Retina (tissue), 1 donor: Measurements from ENCODE around the gene IL1F10.
"Not testable (repeated sequence)": the region's sequence is repeated elsewhere in the genome, so short reads cannot be mapped to it uniquely, and the experiment has no call there.

Experiments
- DNase-seq: peaks from one replicate; pipeline ENCODE4 v3.0.0-alpha.2; 2016

Gene IL1F10

DNA sequence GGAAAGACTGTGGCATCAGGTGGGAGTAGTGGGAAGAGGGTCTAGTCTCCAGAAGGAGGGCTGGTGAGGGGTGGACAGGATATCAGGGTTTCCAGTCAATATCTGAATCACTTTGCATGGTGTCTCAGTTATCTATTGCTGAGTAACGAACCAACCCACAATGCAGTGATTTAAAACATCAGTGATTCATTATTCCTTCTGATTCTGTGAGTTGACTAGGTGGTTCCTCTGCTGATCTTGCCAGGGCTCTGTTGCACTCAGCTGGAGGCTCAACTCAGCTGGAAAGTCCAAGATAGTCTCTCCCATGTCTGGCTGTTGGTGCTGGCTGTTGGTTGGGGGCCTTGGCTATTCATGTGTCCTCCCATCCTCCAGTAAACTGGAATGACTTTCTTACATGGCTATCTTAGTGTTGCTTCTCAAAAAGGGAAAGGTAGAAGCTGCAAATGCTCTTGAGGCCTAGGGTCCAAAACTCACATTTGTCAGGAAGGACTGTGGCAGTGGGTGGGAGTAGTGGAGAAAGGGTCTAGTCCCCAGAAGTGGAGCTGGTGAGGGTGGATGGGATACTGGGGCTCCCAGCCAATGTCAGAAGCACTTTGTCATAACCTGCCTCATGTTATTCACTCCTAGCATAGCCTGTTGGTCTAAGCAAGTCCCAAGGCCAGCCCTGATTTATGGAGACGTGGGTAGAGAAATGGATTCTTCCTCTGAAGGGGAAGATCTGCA lies 13.9 kb downstream of the IL1F10 start:
- DNase-seq, result no peak

DNA sequence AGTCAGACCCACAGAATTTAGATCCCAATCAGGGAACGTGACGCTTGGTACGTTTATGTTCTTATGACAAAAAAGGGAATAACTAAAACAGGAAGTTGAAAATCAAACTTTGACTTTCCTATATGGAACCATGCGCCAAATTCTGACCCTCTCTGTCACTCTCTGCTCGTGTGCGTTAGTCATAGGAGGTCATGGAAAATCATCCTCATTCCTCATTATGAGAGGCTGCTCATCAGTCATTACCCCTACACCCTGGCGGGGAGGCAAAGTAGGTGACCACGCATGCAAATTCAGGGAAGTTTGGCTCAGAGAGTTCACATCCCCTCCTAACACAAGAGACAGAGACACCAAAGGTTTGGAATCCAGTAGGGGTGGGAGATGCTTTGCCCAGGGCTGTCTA lies 15.5 kb downstream of the IL1F10 start:
- no peak for DNase-seq

- no peak for DNase-seq
Measured at GRCh38 chr2:113084249-113085000, 16.7 kb downstream of the IL1F10 start.

- DNase-seq, result no peak
Measured at GRCh38 chr2:113085542-113085941, 17.8 kb downstream of the IL1F10 start.

GRCh38 chr2:113088213-113088992 lies 20.6 kb downstream of the IL1F10 start:
- DNase-seq, result no peak

DNA sequence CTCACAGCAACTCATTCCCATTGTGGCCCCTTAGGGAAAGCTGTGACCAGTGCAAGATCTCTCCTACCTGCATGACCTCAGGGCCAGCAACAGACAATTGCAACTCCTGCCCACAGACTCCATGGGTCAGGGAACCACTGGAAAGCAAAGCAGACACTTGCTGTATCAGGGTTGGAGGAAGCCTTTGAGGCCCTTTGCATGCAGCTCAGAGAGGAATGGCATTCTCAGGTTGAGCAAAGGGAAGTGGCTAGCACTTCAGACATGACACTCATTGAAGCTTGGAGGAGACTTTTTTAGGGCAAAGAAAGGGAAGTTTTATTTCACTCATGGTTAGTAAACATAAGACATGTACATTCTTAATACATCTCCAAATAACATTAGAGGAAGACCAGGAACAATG lies 22.1 kb downstream of the IL1F10 start:
- no peak for DNase-seq

DNA sequence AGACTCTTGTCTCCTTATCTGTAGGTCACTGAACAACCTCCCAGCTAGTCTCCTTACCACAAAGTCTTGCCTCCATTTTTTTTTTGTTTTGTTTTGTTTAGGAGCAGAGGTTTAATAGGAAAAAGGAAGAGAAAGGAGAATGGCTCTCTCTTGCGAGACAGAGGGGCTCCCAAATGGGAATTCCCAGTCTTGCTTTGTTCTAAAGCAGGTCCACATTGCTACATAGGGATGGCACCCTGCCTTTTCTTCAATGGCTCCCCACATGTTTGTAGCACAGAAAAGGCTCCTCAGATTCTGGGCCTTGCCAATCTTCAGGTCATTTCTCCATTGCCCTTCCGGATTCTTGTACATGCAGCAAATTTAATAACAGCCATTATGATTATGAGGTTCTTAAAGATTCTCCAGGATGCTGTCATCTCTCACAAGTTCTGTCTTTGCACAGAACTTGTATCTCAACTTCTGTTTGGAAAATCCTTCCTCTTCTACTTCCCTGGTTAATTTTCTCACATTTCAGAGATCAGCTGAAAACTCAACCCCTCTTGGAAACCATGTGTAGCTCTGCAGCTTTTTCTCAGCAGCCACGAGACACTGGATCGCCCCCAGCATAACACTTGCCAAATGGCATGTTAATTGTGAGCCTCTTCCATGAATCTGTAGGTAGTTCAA lies 23.6 kb downstream of the IL1F10 start:
- no peak for DNase-seq

GRCh38 chr2:113092864-113093612 lies 25.3 kb downstream of the IL1F10 start:
- DNase-seq, result no peak

GRCh38 chr2:113093613-113093977 lies 25.8 kb downstream of the IL1F10 start:
- DNase-seq, result no peak

GRCh38 chr2:113096306-113096705 lies 28.5 kb downstream of the IL1F10 start:
- DNase-seq, result not testable (repeated sequence)

DNA sequence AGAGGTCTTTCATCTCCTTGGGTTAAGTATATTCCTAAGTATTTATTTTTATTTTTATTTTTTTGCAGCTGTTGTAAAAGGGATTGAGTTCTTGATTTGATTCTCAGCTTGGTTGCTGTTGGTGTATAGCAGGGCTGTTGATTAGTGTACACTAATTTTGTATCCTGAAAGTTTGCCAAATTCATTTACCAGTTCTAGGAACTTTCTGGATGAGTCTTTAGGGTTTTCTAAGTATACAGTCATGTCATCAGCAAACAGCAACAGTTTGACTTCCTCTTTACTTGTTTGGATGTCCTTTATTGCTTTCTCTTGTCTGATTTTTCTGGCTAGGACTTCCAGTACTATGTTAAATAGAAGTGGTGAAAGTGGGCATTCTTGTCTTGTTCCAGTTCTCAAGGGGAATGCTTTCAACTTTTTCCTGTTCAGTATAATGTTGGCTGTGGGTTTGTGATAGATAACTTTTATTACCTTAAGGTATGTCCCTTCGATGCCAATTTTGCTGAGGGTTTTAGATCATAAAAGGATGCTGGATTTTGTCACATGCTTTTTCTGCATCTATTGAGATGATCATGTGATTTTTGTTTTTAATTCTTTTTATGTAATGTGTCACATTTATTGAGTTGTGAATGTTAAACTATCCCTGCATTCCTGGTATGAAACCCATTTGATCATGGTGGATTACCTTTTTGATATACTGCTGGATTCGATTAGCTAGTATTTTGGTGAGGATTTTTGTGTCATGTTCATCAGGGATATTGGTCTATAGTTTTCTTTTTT lies 29.3 kb downstream of the IL1F10 start:
- DNase-seq, result not testable (repeated sequence)

GRCh38 chr2:113098041-113098440 lies 30.3 kb downstream of the IL1F10 start:
- DNase-seq, result no peak

- DNase-seq, result no peak
Measured at GRCh38 chr2:113098532-113098931, 30.8 kb downstream of the IL1F10 start.

GRCh38 chr2:113102133-113102532 lies 34.4 kb downstream of the IL1F10 start:
- no peak for DNase-seq

- no peak for DNase-seq
Measured at GRCh38 chr2:113103277-113103676, 35.5 kb downstream of the IL1F10 start.

DNA sequence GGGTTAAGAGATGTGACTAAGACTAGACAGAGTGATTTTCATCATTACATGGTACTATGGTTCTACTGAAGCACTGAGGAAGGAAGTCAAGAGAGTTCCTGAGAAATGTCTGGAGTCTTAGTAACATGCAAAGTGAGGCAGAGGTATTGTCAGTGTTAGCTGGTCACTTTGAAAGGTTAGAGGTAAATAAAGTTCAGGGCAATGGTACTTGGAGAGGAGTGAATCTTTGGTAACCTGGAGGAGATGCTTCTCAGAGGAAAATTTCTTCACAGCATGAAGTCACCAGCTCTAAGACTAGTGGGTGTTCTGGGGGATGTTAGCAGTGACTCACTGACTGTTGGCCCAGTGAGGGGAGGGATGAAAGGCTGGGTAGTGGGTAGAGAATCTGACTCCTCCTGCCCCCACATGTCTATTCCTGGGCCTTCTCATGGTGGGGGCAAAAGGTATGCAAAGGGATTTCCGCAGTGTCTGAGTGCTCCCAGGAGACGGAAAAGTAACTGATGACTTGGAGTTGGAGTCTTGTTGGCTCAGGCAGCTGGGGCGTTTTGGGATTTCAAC lies 36.4 kb downstream of the IL1F10 start:
- DNase-seq, result no peak

GRCh38 chr2:113105047-113105785 lies 37.4 kb downstream of the IL1F10 start:
- no peak for DNase-seq

GRCh38 chr2:113111121-113111520 lies 43.4 kb downstream of the IL1F10 start:
- no peak for DNase-seq

DNA sequence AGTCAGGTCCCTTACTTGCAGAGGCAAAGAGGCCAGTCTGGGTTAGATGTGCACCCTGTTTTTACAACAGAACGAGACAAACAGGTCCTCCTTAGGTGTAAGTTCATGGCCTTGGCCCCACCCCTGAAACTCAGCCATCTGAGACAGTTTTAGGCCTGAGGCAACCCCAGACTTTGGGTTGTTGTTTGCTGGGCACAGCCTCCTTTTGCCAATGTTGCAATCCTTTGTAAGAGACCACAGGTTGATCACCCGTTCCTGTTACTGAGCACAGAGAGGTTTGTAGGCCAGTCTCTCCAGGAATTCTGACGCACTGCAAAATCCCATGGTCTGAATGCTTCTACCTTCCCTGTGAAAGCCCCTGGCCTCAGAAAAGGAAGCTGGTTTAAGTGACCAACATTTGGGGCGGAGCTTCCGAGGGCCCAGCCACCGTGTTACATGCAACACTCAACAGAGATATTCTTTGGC lies 44.1 kb downstream of the IL1F10 start:
- no peak for DNase-seq

GRCh38 chr2:113112441-113112840 lies 44.7 kb downstream of the IL1F10 start:
- DNase-seq, result no peak
